Suppressor macrophage treated with lipopolysaccharide for 4 hours (primary cell): ENCODE data around the gene USP40.
A peak's percentile ranks its signal among the peaks of the same experiment; 100 is the strongest.

Source experiments
- DNase-seq: peaks from one replicate; pipeline ENCODE4 v3.0.0-alpha.2; 2020

Gene USP40

DNA sequence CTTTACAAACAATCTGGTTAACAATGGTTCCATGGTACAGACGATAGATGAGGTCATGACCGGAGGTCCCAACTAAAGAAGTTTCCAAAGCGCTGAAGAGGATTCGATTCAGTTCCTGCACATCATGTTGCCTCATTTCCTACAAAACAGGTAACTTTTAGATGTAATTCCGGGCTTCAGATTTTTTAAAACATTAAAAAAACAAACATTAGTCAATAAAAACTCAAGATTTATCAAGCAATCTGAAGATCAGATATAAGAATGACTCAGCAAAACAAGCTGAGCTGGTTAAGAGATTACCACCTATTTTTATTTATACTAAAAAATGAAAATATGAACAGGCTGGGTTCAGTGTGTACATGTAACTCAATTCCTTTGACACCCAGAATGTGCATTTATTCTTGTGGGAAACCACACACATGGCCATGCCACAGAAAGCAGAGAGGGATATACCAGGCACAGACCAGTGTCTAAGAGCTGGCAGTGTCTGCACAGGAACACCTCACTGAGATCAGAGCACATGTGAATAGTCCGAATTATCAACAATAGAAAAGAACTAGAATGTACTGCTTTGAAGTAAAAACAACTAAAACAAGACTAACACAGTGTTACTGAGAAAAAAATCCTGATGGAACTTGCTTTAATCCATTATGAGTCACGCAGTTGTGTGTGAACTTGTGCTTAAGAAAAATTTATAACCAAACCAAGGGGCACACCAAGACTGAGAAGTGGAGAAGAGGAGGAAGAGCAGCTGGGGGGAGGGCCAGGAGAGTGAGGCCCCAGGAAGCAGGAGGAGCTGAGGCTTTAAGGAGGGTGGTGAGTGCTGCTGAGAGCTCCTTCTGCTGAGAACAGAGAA, 9.5 kb downstream of the USP40 start:
- DNase-seq, result no peak

DNA sequence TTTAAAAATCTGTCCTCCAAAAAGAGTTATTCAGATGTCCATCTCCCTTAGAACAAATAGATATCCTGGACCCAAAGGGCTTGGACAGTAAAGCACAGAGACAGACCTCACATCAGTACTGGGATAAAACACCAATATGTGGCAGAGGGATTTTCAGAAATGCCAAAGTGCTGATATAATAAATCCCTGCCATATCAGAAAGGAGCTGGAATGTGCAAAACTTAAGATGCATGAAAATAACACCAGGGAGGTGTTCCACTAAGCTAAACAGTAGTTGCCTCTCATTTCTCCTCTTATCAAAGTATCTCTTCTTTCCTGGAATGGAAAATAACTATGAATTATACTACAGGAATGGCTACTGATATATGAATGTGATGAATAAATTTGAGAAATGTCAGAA, 13.2 kb downstream of the USP40 start:
- DNase-seq, result no peak

DNA sequence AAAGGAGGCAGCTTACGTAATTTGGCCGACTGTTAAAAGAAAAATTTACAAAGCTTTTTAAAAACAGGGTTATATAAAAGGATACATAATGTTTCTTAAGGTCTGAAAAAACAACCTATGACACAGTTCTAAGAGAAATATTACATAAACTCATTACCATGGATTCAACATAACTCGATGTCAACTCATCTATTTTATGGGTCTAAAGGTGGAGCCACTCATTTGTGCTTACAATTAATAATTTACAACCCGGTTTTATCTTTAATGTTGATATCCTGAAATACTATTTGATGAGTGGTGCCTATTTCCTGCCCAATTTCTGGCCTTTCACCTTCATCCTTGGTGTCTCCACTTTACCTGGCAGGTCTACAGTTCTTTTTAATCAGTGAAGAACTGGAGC, 15.1 kb downstream of the USP40 start:
- no peak for DNase-seq

DNA sequence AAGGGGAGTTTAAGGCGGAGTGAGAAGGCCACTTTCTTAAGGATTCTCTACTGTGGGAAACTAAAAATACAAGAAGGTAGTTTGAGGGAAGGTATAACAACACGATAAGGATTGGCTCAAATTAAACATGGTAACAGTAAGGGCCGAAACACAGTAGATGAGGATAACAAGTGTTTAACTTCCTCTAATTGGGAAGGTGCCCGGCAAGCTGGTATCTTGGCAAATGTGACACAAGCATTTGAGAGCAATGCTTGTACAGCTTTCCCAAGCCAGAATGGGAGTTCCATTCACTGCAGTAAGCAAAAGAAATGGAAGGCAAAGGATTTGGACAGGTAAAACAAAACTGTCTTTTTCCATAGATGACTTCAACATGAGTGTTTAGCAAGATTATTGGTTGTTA, 19.8 kb downstream of the USP40 start:
- no peak for DNase-seq

DNA sequence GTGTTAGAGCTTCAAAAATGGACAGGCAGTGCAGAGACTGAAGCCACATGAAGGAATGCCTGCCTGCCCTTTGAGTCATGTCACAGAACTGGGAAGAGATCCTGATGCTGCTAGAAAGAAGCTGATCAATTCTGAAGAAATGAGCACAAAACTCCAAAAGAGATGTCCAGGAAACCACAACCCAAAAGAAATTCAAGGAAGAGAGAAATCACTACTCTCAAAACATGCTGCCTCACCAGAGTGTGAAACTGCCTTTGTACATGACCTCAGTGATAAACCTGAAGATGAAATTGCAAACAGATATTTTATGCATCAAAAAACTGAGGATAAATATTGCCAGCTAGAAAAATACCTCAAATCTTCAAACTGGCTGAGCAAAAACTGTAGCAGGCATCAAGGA, 20.5 kb downstream of the USP40 start:
- DNase-seq, result no peak

DNA sequence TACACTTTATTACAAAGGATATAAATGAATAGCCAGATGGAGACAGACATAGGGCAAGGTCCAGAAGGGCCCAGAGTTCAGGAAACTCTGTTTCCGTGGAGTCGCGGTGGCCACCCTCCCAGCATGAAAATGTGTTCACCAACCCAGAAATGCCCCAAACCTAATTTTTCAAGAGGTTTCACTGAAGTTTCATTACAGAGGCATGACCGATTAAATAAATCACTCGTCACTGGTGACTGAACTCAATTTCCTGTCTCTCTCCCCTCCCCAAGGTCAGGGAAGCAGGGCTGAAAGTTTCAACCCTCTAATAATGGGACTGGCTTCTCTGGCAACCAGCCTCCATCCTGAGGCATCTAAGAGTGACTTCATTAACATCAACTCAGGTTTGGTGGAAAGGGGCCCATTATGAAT, 22.4 kb downstream of the USP40 start:
- no peak for DNase-seq

DNA sequence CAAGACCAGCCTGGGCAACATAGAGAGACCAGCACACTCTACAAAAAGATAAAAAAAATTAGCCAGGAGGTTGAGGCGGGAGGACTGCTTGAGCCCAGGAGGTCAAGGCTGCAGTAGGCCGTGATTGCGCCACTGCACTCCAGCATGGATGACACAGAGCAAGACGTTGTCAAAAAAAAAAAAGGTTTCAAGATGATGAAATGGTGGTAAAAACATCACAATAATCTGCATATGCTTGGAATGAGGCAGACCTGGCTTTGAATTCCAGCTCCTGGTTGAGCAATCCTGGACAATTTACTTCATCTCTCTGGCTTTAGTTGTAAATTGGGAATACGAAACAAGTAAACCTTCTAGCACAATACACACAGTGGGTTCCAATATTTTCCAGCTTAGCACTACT, 24.1 kb downstream of the USP40 start:
- peak; percentile 41 for DNase-seq

DNA sequence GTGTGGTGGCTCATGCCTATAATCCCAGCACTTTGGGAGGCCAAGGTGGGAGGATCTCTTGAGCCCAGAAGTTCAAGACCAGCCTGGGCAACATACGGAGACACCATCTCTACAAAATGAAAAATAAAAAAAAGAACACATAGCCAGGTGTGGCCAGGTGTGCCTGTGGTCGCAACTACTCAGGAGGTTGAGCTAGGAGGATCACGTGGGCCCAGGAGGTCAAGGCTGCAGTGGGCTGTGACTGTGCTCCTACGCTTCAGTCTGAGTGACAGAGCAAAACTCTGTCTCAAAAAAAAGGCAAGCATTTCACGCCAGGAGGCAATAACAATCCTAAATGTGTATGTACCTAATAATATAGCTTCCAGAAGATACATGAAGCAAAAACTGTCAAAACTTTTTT, 27.8 kb downstream of the USP40 start:
- no peak for DNase-seq

DNA sequence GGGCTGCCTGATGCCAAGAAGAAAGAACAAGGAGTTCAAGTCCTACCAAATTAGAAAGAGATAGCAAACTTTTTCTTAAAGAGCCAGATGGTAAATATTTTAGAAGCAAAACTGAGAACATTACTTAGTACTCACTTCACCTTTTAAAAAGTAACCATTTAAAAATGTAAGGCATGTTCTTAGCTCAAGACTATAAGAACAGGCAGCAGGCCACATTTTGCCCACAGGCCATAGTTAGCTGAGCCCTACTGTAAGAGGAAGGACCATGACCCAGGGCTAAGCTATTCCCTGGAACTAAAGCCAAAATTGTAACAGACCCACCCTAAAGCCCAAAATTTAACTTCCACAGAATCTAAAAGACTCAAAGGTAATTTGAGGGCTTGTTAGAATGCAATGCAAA, 31.3 kb downstream of the USP40 start:
- DNase-seq, result no peak

DNA sequence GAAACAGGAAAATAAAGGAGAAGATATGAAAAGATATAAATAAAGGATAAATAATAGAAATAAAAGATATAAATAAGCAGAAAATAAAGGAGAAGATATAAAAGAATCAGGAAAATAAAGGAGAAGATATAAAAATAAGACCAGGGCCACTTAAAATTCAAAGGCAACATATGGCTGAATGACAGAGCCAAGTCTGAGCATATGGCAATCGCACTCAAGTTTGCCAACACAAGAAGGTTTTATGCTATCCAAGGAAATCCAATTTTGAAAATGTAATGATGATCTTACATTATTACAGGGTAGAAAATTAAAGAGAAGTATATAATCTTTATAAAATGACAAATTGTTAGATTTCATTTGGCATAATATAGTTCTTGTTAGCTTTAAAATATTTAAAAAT, 33.6 kb downstream of the USP40 start:
- no peak for DNase-seq

DNA sequence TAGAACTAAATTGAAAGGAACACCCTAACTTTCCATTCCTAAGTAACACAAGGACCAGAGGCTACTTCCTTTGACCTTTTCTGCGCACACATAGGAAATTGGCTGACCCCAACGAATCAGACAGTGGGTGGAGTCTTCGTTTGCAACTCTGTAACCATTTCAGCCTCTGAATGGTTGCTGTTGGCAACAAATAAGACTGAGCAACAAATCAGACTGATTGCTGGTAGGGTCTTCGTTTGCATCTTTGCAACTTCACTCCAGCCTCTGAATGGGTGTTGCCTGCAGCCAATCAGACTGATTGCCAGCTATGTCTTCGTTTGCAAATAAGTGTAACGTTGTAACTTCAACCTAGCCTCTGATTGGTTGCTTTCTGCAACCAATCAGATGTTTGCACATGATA, 34.6 kb downstream of the USP40 start:
- DNase-seq, result no peak

DNA sequence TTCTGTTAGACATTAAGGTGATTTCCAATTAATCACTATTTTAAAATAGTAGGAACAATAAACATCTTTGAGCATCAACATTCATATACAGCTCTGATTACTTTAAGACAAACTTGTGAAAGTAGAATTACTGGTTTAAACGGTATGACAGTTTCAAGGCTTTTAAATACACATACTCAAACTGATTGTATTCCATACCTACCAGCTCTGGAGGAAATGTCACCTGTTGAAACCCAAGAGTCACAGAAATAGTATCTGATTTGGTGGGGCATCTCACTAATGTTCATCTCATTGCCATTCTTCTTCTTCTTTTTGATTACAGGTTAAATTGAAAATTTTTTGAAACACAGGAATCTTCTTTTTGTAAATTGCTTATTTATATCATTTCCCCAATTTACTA, 36.2 kb downstream of the USP40 start:
- no peak for DNase-seq

DNA sequence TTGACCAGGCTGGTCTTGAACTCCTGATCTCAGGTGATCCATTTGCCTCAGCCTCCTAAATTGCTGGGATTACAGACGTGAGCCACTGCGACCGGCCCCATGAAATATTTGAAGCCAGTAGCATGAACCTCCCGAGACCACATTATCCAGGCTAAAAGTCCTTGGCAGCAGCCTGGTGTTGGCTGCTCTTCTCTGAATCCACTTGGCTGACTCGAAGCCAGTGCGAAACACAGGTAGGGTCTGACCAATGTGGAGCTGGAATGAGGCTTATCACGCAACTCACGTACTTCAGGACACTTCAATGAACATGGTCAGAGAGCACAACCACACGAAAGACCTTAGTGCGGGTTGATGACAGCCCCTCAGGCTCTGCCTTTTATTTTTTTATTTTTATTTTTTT, 38.4 kb downstream of the USP40 start:
- no peak for DNase-seq

DNA sequence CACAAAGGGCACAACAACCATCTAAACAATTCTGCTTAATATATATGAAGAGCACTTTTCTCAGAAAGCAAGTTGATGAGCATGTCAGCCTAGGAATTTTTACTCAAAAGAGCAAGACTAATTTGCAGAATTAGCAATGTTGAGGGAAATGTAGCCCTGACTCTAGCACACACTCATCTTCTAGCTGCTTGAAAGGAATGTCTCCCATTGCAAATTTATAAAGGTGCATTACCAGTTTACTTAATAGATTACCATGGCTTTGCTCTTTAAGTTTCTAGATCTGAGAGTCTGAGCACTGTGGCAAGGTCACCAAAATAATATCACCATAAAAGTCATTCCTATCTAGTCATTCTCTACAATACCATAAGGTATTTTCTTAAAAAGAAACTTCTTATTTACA, 40.8 kb downstream of the USP40 start:
- no peak for DNase-seq

DNA sequence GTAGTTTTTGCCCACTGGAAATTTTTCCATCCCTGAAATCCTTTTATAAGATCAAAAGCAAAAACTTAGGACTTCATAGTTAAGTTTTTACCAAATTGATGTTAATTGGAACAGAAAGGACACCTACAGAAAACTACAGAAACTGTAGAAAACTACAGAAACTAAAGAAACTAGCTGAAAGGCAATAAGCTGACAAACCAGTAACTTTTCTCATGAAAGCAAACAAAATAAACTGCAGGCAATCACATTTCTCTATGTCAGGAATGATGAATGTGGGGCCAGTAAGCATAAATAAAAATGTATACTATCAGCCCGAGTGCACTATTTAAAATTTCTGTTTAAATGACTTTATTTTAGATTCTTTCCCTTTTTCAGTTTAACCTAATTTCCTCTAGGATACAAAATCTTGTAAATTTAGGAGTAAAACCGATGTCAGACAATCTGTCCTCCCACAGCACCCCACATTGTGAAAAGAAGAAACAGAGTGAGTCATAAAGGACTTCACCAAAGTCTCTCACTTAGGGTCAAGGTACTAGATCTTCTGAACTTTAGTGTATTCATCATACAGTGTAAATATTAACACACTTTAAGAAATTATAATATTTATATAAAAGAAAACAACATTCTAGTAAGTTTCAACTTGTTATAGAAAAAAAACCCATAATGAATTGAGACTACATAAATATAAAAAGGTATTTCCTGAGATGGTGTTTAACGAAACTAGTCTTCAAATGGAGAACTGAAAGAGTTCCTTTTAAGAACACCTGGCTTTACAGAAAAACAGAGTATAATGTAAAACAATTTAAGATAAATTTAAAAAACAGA, 46.6 kb downstream of the USP40 start:
- no peak for DNase-seq

DNA sequence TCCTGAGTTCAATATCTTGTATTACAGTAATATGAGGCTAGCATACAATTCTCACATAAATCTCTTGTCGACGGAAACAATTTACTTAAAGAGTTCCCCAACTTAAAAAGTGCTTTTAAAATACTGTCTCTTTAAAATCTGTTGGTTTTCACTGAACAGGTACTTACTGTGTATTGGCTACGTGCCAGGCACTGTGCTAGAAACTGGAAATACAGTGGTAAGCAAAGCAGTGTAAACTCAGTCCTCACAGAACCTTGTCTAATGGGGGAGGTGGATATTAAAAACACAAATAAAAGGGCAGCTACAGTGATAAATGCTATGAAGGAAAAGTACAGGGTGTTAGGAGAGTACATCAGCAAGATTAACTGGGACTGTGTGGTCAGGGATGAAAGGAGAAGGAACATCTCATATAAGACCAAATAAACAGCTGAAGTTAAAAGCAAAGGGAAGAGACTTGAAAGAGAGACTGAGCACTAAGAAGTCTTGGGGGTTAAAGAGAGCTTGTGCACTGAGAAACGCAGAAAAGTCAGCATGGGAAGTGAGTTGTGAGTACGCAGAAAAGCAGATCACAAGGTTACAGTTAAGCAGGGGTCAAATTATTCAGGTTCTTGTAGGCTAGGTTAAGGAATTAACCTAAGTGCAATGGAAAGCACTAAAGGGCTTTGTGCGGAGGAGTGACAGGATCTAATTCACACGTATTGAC, 52.5 kb downstream of the USP40 start:
- DNase-seq, result no peak

DNA sequence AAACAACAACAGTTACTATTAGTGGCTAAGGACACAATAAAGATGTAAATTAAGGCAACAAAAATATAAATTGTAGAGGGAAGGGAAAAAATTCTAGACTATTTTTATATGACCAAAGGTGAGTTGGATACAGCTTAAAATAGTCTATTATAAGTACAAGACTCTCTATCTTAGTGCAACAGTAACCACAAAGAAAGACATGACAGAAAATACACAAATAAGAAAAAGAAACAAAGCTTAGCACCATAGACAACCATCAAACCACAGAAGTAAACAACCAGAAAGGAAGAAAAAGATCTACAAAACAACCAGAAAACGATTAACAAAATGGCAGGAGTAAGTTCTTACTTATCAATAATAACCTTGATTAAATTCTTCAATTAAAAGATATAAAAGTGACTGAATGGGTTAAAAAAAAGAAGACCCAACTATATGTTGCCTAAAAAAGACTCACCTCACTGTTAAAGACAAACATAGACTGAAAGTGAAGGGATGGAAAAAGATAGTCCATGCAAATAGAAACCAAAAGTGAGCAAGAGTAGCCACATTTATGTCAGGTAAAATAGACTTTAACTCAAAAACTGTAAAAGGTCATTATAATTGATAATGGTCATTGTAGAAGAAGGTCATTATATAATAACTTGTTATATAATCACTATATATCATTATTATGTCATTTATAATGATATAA, 62.5 kb downstream of the USP40 start:
- no peak for DNase-seq

DNA sequence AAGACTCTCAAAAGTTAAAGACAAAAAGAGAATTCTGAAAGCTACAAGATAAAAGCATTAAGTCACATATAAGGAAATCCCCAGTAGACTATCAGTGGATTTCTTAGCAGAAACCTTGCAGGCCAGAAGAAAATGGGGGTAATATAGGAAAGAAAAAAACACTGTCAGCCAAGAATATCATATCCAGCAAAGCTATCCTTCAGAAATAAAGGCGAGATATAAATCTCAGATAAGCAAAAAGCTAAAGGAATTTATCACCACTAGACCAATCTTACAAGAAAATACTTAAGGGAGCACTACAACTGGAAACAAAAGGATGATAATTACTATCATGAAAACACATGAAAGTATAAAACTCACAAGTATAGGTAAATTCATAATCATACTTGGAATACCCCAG, 63.1 kb downstream of the USP40 start:
- DNase-seq, result no peak

DNA sequence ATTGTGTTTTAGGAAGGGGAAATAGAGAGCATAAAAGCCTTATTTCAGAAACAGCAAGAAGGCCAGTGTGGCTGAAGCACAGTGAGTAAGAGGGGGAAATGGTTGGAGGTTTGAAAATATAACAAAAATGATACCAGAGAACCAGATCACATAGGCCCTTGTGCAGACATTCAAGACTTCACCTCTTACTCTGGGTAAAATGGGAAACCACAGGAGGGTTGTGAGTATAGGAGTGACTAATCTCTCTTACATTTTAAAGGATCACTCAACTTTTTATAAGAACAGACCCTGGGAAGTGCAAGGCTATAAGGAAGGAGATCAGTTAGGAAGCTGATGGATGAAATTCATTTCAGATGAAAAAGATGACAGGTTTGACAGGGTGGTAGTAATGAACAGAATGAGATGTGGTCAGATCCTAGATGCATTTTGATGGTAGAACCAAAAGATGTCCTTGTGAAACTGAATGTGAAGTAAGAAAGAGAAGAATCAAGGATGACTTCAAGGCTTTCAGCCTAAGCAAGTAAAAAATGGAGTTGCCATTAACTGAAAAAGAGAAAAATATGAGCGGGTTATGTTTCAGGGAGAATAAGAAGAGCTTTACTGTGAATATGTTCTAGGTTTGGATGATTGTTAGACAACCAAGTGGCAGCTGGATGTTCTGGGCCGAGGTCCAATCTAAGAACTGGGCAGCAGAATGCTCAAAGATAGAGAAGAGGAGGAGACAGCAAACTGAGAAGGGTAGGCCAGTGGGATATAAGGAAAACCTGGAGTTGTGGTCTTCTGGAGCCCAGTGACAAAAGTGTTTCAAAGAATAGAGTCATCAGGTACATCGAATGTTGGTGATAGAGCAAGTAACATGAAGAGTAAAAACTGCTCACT, 65.1 kb downstream of the USP40 start:
- DNase-seq, result peak; percentile 32

DNA sequence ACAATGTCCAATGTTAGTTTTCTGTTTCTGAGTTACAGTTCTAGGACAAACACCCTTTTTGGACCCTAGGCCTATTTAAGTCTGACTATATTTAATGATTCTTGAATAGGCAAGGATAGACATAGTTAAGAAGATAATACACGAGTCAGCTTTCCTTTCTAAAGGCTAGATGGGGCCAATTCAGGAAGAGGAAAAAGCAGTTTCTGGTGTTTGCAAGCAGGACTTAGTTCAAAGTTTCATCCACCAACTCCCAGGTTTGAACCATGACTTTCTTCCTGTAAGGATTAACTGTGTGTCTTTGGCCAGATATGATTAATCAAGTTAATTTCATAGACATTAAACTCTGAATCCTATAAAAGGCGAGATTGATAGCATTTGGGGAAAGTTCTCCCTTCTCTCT, 66.7 kb downstream of the USP40 start:
- DNase-seq, result no peak

DNA sequence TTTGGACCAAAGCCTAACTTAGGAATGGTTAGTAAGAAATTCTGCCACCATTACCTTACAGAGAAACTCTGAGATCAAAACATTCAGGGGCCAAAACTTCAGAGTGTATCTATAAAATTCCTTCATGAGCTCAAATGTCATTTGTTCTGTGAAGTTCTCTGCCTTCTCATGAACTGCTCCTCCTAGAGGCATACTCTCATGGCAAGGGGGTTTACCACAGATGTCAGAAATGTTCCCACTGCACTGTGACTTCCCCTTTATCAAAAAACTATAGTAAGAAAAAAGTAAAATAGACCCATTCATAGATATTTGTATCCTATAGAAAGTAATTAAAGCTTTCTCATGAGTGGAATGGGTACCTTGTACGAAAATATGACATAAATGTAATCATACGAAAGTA, 68.5 kb downstream of the USP40 start:
- DNase-seq, result peak; percentile 13

DNA sequence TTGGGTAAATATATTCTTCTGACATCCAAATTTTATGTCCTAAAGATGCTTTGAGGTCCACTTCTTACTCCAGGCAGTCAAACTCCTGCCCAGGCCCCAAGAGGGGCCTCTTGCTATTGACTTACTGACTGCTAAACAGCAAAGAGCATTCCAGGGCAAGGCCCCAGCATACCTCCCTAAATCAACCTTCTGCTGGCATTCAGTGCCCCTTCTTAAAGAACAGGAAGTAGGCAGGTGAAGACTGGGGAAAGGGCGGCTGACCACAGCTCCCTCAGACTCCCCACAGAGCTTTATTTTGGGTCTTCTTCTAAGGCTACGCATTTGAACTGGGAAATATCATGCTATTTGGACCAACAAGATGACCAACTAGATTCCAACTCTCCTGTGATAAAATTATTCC, 68.9 kb downstream of the USP40 start:
- no peak for DNase-seq
